SKM-1 (cell line): ENCODE measurements around the gene KCNT1.

Source experiments
- DNase-seq: peaks from one replicate; lab custom pipeline; 2025; ENCODE audit not compliant: unreplicated experiment; lab: John Stamatoyannopoulos, UW

The KCNT1 gene

DNA sequence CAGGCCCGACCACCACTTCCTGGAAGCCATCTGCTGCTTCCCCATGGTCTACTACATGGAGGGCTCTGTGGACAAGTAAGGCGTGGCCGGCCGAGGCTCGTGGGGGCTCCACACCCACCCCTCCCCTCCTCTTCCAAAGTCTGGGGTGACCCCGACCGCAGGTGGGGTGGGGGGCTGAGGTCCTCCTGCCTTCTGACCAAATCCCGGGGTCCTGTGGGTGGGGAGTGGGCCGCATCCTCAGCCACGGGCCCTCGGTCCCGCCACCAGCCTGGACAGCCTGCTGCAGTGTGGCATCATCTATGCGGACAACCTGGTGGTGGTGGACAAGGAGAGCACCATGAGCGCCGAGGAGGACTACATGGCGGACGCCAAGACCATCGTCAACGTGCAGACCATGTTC is 76.4 kb downstream of the KCNT1 start:
- no peak for DNase-seq

DNA sequence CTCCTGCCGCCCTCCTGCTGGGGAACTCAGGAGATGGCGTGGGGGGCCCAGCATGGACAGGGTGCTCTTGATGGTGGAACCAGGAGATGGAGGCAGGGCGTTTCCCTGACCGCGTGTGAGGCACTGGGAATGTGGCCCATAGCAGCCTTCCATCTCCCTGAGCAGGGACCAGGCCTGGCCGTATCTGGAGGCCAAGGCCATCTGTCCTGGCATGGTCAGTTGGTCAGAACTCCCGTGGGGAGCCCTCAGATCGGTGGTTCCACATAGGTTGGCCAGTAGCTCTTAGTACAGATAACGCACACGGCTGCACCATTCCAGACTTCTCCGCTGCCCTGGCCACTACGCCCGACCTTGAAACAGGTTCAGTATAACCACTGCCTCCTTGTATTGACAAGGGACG is 77.6 kb downstream of the KCNT1 start:
- DNase-seq, result no peak

- no peak for DNase-seq
These were observed 78.1 kb downstream of the KCNT1 start for GRCh38 chr9:135780086-135780485.

- no peak for DNase-seq
These were observed 78.6 kb downstream of the KCNT1 start for GRCh38 chr9:135780626-135781025.

- no peak for DNase-seq
These were observed 81.0 kb downstream of the KCNT1 start for GRCh38 chr9:135782946-135783345.

DNA sequence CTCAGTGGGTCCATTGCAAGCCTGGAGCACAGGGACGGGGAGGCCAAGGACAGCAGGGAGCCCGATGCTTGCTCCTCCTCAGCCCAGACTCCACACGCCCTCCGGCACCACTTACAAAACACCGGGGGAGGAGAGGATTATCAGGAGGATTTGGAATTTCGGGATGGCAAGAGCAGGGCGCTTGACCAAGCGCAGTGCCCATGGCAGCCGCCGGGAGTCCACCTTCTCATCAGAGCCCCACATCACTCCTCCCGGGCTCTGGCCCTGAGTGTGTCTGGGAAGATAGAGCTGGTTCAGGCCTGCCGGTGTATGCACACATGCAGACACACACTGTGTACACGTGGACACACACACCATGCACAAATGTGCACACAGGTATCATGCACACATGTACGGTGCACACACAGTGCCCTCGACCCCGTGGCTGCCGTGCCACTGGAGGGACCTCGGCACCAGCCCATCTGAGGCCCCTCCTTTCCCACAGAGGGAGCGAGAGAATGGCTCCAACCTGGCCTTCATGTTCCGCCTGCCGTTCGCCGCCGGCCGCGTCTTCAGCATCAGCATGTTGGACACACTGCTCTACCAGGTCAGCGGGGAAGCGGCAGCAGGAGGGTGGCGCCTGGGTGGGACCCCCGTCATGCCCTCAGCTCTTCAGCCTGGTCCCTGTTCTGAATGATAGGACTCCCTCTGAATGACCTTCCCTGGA is 81.7 kb downstream of the KCNT1 start:
- no peak for DNase-seq

DNA sequence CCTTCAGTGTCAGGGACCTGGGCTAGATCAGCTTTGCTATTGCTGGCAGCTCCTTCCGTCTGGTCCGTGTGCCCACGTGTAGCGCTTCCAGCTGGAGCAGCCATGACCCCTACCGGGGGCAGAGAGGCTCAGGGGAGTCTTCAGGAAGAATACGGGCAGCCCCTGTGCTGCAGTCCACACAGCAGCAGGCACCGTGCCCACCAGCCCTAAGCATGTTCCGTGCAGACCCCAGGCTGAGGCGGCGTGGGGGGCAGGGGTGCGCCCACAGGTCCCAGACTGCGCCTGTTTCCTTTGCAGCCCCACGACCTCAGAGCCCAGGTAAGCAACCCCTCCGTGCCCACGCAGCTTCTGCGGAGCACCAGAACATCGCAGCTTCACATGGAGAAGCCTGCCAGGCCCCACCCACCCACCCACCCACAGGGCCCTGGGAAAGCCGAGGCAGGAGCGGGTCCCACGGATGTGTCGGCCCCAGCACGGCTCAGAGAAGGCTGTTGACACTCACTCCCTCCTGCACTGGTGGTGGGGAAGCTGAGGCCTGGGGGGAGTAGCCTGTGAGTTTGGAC is 83.1 kb downstream of the KCNT1 start:
- no peak for DNase-seq

- no peak for DNase-seq
These were observed 84.2 kb downstream of the KCNT1 start for GRCh38 chr9:135786146-135786690.

GRCh38 chr9:135787317-135787716 is 85.3 kb downstream of the KCNT1 start:
- DNase-seq, result no peak

GRCh38 chr9:135787776-135788575 is 86.0 kb downstream of the KCNT1 start:
- DNase-seq, result no peak

GRCh38 chr9:135788576-135789300 is 86.8 kb downstream of the KCNT1 start:
- DNase-seq, result no peak

DNA sequence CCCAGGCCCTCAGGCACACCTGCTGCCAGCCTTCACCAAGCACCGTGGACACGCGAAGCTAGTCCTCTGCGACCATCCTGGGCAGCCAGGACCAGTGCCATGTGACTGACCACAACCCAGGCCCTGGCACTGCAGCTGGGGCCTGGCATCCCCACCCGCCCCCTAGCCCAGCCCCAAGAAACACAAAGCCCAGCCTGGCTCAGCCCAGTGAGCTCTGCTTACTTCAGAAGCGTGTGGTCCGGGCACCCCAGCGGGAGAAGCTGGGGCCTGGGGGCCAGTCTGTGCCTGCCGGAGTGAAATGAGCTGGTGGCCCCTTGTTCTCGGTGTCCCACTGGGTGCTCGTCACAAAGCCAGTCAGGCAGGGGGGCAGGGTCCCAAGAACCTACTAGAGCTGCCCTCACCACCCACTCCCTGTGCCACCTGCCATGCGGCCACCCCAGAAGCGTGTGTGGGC is 87.9 kb downstream of the KCNT1 start:
- no peak for DNase-seq

GRCh38 chr9:135790356-135790755 is 88.4 kb downstream of the KCNT1 start:
- no peak for DNase-seq

DNA sequence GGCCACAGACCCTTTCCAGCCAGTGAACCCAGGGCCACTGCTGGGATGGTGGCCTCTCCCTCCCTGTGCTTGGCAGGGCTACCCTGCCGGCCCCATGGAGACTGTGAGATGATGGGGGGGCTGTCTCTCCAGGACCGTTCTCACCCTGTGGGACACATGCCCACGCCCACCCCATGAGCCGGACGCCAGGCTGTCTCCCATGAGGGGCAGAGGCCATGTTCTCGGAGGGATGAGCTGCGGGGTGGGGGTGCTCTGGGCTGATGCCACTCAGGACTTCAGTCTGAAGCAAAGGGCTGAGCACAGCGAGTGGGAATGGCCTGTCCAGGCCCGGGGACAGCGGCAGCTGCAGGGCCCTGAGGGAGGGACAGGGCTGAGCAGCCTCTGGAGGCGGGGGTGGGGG is 88.9 kb downstream of the KCNT1 start:
- DNase-seq, result no peak

- no peak for DNase-seq
These were observed 89.7 kb downstream of the KCNT1 start for GRCh38 chr9:135791431-135792267.

- no peak for DNase-seq
These were observed 90.5 kb downstream of the KCNT1 start for GRCh38 chr9:135792268-135793128.

DNA sequence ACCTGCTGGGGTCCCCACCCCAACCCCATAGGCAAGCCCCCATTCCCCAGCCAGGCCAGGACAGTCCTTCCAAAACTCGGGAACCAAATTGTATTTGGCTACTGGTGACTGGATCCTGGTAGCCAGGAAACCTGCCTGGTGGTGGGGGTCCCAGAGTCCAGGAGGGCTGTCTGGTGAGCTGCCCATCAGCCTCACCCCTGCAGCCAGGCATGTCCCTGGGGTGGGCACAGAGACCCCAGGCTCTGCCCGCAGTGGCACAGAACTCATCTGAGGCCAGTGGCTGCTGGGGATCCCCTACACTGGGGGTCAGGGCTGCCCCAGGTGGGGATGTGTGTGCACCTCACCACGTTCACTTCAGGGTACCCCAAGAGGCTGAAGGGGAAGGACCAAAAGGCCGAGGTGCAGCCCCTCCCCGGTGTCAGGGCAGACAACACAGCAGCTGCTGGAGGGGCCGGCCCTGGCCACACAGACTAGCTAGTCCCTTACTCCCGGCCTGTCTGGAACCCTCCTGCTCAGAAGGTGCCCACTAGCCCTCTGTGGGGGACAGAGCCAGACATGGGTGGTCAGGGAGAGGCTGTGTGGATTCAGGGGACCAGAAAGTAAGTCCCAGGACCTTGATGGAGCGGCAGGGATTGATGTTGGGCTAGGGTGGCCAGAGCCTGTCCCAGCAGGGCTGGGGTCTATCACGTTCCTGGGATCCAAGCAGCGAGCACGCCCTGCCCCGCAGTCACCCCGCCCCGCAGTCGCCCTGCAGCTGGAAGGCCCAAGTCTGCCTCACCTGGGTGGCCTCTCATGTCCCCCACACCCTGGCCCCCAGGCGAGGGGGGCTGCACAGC is 91.5 kb downstream of the KCNT1 start:
- DNase-seq, result no peak

- no peak for DNase-seq
These were observed 92.0 kb downstream of the KCNT1 start for GRCh38 chr9:135794057-135794335.
